ENCODE measurements around the gene TMEM204. TPM values are rescaled to one million over a fixed set of nuclear protein-coding genes. Genes with fewer than 3 reads are reported as not detected.

Gene TMEM204
- total and polyA plus RNA-seq, 10 of the 15 experiments (the other 5 are each of a cell fraction or from before 2014, with no cell fraction given): 0.05 to 0.30 (median 0.18) TPM; not detected in 7

DNA sequence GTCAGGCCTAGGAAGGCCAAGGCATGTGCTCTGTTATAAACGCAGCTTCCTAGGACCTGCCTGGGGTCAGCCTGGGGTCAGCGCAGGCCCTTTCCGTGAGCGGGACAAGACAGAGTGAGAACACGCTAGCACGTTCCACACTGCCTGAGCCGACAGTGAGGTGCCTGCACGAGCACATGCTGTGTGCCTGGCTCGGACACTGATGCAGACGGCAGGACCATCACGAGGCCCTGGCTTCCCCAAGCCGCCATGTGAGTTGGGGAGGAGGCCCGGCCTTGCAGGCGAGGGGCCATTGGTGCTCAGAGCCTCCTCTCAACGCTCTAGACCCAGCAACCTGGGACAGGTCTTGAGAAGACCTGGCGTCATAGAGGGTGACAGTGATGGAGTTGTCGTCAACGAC lies 9.1 kb downstream of the TMEM204 start:
- BruUV-seq (replicated peaks): no TSS peak
- DNase-seq (ENCODE audit: low read depth, low spot score) (no peak), ATAC-seq (no peak), FAIRE-seq (no peak)
- Histone ChIP-seq H3K4me2 (ENCODE audit: control insufficient read depth, insufficient read depth) (no peak overlapping the region), H3K27ac (ENCODE audit: control insufficient read depth, insufficient read depth) (no peak overlapping the region), H2AFZ (ENCODE audit: control insufficient read depth, low read depth, low read length) (no peak overlapping the region), H3K36me3 (ENCODE audit: control insufficient read depth in 2 of 2, insufficient read depth in 2 of 2, low read length in 1 of 2) (no peaks in the 10 kb centered on the region), H4K20me1 (ENCODE audit: control insufficient read depth, insufficient read depth) (no peaks in the 10 kb centered on the region), H3K9me3 (replicated peaks; ENCODE audit: control insufficient read depth, insufficient read depth, low read length) (no peaks in the 10 kb centered on the region), H3K9ac (ENCODE audit: control insufficient read depth, insufficient read depth, low read length) (no peak overlapping the region), H3K79me2 (ENCODE audit: control insufficient read depth, insufficient read depth, low read length) (no peaks in the 10 kb centered on the region), H3K27me3 (replicated peaks in 1 of 2; ENCODE audit: control insufficient read depth in 2 of 2, insufficient read depth in 2 of 2, low read length in 1 of 2) (no peaks in the 10 kb centered on the region), H3K4me1 (ENCODE audit: control insufficient read depth, insufficient read depth, low read length) (peaks cover 14% of the 10 kb centered on the region), H3K4me3 (no peak overlapping the region)
- in situ Hi-C loops (cut with MboI) (no loop called here), intact Hi-C loops (cut with micrococcal nuclease; ENCODE audit: unreplicated experiment) (no loop called here)
- CTCF ChIA-PET: no interaction called here
- SMC1A ChIA-PET (ENCODE audit: uncharacterized antibody, unreplicated experiment): no interaction called here
- 93% methylated on average over 18 of the region's 18 CpGs for WGBS (ENCODE audit: insufficient coverage, insufficient replicate concordance, low lambda C conversion rate, missing lambda C conversion rate)
- POLR2A ChIA-PET: no interaction called here
- RAD21 ChIA-PET (ENCODE audit: unreplicated experiment): no interaction called here
- TF ChIP-seq MXI1 (IDR thresholded peaks at IDR 0.05; ENCODE audit: low read depth, low read length): no peak
- no peak for TF ChIP-seq KLF5 (IDR thresholded peaks at IDR 0.05; ENCODE audit: partially characterized antibody)
- no peak for TF ChIP-seq SUZ12 (IDR thresholded peaks at IDR 0.05; ENCODE audit: unreplicated experiment)
- no peak for TF ChIP-seq SMAD5 (IDR thresholded peaks at IDR 0.05; ENCODE audit: low read depth)
- no peak for TF ChIP-seq PAX8 (IDR thresholded peaks at IDR 0.05)
- no peak for TF ChIP-seq TBL1XR1 (IDR thresholded peaks at IDR 0.05; ENCODE audit: low read depth, low read length)
- TF ChIP-seq EED (IDR thresholded peaks at IDR 0.05; ENCODE audit: low read depth): no peak
- no peak for TF ChIP-seq ASH2L (IDR thresholded peaks at IDR 0.05; ENCODE audit: borderline replicate concordance, low read depth)
- no peak for TF ChIP-seq IRF5 (IDR thresholded peaks at IDR 0.05; ENCODE audit: borderline replicate concordance)
- no peak for TF ChIP-seq IKZF2 (IDR thresholded peaks at IDR 0.05)
- no peak for TF ChIP-seq FOXK2 (IDR thresholded peaks at IDR 0.05)
- TF ChIP-seq BCL11A (IDR thresholded peaks at IDR 0.05; ENCODE audit: low read depth, low read length): no peak
- no peak for TF ChIP-seq NFXL1 (IDR thresholded peaks at IDR 0.05; ENCODE audit: borderline replicate concordance)
- TF ChIP-seq, protein P1, sequence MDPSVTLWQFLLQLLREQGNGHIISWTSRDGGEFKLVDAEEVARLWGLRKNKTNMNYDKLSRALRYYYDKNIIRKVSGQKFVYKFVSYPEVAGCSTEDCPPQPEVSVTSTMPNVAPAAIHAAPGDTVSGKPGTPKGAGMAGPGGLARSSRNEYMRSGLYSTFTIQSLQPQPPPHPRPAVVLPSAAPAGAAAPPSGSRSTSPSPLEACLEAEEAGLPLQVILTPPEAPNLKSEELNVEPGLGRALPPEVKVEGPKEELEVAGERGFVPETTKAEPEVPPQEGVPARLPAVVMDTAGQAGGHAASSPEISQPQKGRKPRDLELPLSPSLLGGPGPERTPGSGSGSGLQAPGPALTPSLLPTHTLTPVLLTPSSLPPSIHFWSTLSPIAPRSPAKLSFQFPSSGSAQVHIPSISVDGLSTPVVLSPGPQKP (IDR thresholded peaks at IDR 0.05; ENCODE audit: low read depth, low read length): no peak
- TF ChIP-seq SPI1 (IDR thresholded peaks at IDR 0.05; ENCODE audit: borderline replicate concordance, insufficient read depth, low read depth, low read length): no peak
- no peak for TF ChIP-seq POLR2A (IDR thresholded peaks at IDR 0.05; ENCODE audit: low read depth, low read length)
- no peak for TF ChIP-seq PAX5 (IDR thresholded peaks at IDR 0.05; ENCODE audit: borderline replicate concordance, low read depth, low read length)
- no peak for TF ChIP-seq ZNF24 (IDR thresholded peaks at IDR 0.05)
- TF ChIP-seq, protein P2, sequence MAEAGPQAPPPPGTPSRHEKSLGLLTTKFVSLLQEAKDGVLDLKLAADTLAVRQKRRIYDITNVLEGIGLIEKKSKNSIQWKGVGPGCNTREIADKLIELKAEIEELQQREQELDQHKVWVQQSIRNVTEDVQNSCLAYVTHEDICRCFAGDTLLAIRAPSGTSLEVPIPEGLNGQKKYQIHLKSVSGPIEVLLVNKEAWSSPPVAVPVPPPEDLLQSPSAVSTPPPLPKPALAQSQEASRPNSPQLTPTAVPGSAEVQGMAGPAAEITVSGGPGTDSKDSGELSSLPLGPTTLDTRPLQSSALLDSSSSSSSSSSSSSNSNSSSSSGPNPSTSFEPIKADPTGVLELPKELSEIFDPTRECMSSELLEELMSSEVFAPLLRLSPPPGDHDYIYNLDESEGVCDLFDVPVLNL (IDR thresholded peaks at IDR 0.05; ENCODE audit: low read depth, low read length): no peak
